Placental epithelial cell (primary cell): ENCODE results near the gene AVPR1A. TPM values are rescaled to one million over a fixed set of nuclear protein-coding genes. Genes with fewer than 3 reads are reported as not detected.

ENCODE experiments used
- total RNA-seq: library from RNA; depleted of rRNA; stranded (reverse); fragments of >200 nt; gene quantifications from 2 replicates; pipeline ENCODE4 v1.2.3, GENCODE V29; 2012

The AVPR1A gene
- total RNA-seq, result 0.33 and 0.39 TPM in 2 replicates

DNA sequence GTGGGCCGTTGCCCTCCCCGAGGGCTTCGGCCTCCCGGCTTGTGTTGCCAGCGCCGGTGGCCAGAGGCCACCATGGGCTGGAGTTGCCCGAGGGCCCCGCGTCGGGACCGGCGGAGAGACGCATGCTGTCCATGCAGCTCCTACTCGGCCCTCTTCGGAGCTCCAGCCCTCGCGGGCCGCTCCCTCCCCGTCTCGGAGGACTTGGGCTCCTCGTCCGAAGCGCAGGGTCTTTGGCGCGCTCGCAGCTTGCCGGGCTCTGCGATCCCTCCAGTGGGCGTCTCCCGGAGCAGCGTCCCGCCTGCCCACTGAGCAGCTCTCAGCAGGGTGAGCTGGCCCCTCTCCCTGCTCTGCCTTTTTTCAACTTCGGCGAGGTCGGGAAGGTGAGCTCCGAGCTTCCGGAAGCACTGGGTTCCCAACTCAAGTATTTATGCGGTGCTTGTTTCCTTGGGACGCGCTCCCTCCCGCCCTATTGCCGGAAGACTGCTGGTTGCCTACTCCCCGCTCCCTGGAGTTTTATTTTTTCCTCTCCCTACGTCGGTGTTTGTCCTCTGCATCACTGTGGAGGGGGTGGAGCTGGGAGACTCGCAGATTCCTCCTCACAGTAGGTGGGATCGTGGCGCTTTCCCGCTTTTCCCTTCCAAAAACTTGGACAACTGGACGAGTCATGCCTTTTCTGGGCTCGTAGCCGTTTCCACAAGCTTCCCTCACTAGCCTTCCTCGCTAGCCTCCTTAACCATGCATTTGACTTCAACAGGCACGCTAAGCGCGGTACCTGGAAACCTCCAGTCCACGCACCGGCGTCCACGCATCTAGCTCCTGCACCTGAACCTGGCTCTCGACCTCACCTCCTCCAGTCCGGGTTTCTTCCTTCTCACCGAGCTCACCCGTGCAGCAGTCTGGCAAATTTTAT is at the start of gene AVPR1A:
Gene AVPR1A (minus strand): TSS at position 489 of the 910 bp plus-strand sequence. CDS start 365 bp downstream, at position 124.

Other genes with a start within 250 kb of the AVPR1A start
- gene PPM1H, start 216.1 kb downstream of the AVPR1A start, total RNA-seq, result under 0.01 and 1.3 TPM in 2 replicates